Adipocyte (in vitro differentiated cells): ENCODE measurements around the gene COL9A3.
A peak's percentile ranks its signal among the peaks of the same experiment; 100 is the strongest.

Source experiments
- DNase-seq: peaks from one replicate; pipeline ENCODE4 v3.0.0-alpha.2; 2015; ENCODE audit warnings: low read depth
- H3K27me3 ChIP-seq: replicated peaks from 2 replicates; pipeline ENCODE4 v1.7.0; 2013; ENCODE audit warnings: mild to moderate bottlenecking, low read length, moderate library complexity; ENCODE audit not compliant: control insufficient read depth, insufficient read depth
- H3K36me3 ChIP-seq: 2 replicates; pipeline ENCODE4 v1.7.0; 2013; ENCODE audit warnings: low read length, mild to moderate bottlenecking, moderate library complexity; ENCODE audit not compliant: control insufficient read depth, insufficient read depth, severe bottlenecking
- H3K4me1 ChIP-seq: 2 replicates; pipeline ENCODE4 v1.7.0; 2013; ENCODE audit warnings: mild to moderate bottlenecking, low read length, moderate library complexity; ENCODE audit not compliant: control insufficient read depth, insufficient read depth
- H3K4me3 ChIP-seq: 2 replicates; pipeline ENCODE4 v1.7.0; 2013; ENCODE audit warnings: mild to moderate bottlenecking, low read length, moderate library complexity
- H3K9ac ChIP-seq: 2 replicates; pipeline ENCODE4 v1.7.0; 2013; ENCODE audit warnings: mild to moderate bottlenecking, low read length, moderate library complexity
- H3K9me3 ChIP-seq: 2 replicates; pipeline ENCODE4 v1.7.0; 2013; ENCODE audit warnings: mild to moderate bottlenecking, low read length, moderate library complexity; ENCODE audit not compliant: control insufficient read depth

Gene COL9A3

DNA sequence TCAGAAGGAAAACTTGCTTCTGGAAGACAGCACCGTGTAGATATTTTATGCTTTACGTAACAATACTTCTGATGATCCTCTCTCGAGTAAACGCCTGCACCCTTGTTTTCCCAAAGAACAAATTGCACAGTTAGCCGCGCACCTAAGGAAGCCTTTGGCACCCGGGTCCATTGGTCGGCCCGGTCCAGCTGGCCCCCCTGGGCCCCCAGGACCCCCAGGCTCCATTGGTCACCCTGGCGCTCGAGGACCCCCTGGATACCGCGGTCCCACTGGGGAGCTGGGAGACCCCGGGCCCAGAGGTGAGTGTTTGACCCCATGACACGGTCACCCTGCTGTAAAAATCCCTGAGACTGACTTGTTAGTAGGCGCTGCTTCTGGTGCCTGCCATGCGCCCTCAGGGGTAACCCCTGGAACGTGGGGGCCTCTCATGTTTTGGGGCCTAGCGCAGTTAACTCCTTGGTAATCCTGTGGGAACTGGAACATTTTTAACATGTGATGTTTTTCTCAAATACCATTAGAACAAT is 20.2 kb downstream of the COL9A3 start:
- no peak overlapping the region for H3K9ac ChIP-seq
- H3K9me3 ChIP-seq: no peaks in the 10 kb centered on the region
- no peak for DNase-seq
- peaks cover 8% of the 10 kb centered on the region for H3K4me1 ChIP-seq
- H3K27me3 ChIP-seq: peaks cover 16% of the 10 kb centered on the region
- no peak overlapping the region for H3K4me3 ChIP-seq
- H3K36me3 ChIP-seq: no peaks in the 10 kb centered on the region

DNA sequence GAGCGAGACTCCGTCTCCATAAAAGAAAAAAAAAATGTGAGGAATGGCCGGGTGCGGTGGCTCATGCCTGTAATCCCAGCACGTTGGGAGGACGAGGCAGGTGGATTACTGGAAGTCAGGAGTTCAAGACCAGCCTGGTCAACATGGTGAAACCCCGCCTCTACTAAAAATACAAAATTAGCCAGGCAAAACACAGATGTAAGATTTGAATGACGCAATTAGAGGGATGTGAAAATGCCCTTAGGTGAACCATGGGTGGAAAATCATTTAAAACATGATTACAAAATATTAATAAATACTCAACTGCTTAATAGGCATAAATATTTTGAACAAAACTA is 20.9 kb downstream of the COL9A3 start:
- no peak for DNase-seq
- H3K27me3 ChIP-seq: peaks cover 16% of the 10 kb centered on the region

DNA sequence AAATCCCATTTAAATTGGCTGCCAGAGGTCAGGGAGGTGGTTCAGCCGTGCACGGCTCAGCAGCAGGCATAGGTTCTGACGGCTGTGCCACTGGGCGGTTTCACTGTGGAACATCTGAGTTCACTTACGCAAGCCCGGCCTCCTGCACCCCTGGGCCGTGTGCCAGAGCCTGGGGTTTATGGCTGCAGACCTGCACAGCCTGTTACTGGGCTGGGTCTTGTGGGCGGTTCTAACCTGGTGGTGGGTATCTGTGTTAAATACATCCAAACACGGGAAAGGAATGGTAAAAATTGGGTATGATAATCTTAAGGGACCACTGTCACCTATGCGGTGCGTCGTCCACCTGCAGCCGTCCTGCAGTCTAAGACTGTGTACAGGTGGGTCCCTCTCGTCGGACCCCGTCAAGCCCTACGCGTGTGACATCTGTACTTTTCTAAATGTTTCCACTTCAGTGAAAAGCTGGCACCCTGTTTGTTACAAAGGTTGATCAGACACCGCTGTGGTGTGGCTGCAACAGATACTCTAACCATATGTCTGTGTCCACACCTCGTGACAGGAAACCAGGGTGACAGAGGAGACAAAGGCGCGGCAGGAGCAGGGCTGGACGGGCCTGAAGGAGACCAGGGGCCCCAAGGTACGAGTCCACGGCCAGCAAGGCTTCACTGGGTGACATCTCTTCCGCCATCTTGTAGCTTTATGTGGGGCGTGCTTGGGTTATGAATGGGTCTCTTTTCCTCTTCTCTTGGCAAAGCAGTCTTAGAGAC is 21.5 kb downstream of the COL9A3 start:
- H3K36me3 ChIP-seq: no peaks in the 10 kb centered on the region
- DNase-seq: peak; percentile 63

More for the DNA sequence above, 20.9 kb downstream of the COL9A3 start:
- Histone ChIP-seq H3K4me1 (peaks cover under 1% of the 10 kb centered on the region), H3K4me3 (no peak overlapping the region), H3K9me3 (no peaks in the 10 kb centered on the region), H3K36me3 (no peaks in the 10 kb centered on the region), H3K9ac (no peak overlapping the region)

DNA sequence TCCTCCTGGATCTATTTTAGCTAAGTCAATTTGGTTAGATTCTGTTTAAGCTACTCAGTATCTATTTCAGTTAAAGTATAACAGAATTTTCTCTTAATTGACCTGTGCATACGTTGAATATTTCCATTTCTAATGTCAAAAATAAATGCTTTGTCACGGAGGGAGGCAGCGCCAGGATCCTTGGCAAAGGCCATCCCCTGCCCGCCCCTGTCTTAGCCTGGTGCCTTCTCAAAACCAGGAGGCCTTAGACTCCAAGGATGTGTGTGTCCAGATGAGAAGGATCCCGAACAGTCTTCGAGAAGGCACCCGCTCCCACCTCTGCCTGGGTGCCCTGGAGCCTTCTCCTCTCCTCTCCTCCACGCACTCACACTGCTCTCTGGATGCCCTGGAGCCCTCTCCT is 22.4 kb downstream of the COL9A3 start:
- no peaks in the 10 kb centered on the region for H3K36me3 ChIP-seq
- peaks cover 16% of the 10 kb centered on the region for H3K27me3 ChIP-seq
- no peak overlapping the region for H3K9ac ChIP-seq
- H3K4me3 ChIP-seq: no peak overlapping the region
- no peaks in the 10 kb centered on the region for H3K9me3 ChIP-seq
- no peaks in the 10 kb centered on the region for H3K4me1 ChIP-seq
- DNase-seq: no peak

More for the DNA sequence above, 21.5 kb downstream of the COL9A3 start:
- Histone ChIP-seq H3K9ac (no peak overlapping the region), H3K4me3 (no peak overlapping the region), H3K4me1 (no peaks in the 10 kb centered on the region), H3K27me3 (peaks cover 16% of the 10 kb centered on the region), H3K9me3 (no peaks in the 10 kb centered on the region)

DNA sequence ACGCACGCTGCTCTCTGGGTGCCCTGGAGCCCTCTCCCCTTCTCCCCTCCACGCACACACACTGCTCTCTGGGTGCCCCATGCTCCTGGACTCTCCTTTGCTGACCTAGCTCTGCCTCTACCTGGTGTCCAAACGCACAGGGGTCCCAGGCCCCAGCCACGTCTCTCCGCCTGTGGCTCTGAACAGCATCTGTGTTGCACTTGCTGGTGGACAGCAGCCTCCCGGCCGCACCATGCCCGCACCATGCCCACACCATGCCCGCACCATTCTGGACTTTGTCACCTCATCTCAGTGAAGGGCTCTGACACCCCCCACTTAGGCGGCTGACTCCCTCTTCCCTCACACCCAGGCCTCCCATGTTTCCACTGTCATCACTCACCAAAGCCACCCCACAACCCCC is 23.0 kb downstream of the COL9A3 start:
- peaks cover 16% of the 10 kb centered on the region for H3K27me3 ChIP-seq
- H3K36me3 ChIP-seq: no peaks in the 10 kb centered on the region
- no peaks in the 10 kb centered on the region for H3K4me1 ChIP-seq
- no peak for DNase-seq
- H3K4me3 ChIP-seq: no peak overlapping the region
- no peak overlapping the region for H3K9ac ChIP-seq
- H3K9me3 ChIP-seq: no peaks in the 10 kb centered on the region

DNA sequence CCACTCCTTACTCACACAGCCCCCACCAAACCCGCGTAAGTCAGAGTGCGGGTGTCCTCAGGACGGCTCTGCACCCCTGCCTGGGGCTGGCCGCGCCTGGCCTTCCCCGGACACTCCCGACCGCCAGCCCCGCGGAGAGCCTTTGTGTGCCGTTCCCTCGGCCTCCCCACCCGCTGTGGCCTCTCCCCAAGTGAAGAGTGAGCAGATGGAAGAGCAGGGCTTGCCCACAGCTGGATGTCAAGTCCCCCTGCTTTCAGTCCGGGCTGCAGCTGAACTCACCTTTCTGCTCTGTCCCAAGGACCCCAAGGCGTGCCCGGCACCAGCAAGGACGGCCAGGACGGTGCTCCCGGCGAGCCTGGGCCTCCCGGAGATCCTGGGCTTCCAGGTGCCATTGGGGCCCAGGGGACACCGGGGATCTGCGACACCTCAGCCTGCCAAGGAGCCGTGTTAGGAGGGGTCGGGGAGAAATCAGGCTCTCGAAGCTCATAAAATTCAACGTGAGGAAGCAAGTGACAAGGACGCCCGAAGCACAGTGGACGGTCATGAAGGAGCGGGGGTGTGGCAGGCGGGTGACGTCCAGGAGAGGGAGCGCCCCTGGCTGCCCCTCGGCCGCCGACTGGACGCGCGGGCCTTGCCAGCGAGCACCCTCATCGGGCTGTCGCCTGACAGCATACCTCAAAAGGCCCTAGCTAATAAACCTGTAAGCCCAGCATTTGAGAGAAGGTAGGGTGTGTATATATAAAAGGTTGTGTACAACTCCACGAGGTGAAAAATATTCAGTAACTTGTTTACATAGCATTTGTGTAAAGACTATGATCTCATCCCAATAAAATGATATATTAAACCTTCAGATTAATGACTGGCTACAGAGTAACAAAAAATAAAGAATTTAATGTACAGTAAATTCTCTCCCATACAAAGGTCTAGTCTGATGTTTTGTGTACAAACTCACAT is 23.7 kb downstream of the COL9A3 start:
- no peaks in the 10 kb centered on the region for H3K36me3 ChIP-seq
- DNase-seq: no peak
- H3K4me3 ChIP-seq: no peak overlapping the region
- H3K4me1 ChIP-seq: no peaks in the 10 kb centered on the region
- no peak overlapping the region for H3K9ac ChIP-seq
- peaks cover 9% of the 10 kb centered on the region for H3K27me3 ChIP-seq
- no peaks in the 10 kb centered on the region for H3K9me3 ChIP-seq

DNA sequence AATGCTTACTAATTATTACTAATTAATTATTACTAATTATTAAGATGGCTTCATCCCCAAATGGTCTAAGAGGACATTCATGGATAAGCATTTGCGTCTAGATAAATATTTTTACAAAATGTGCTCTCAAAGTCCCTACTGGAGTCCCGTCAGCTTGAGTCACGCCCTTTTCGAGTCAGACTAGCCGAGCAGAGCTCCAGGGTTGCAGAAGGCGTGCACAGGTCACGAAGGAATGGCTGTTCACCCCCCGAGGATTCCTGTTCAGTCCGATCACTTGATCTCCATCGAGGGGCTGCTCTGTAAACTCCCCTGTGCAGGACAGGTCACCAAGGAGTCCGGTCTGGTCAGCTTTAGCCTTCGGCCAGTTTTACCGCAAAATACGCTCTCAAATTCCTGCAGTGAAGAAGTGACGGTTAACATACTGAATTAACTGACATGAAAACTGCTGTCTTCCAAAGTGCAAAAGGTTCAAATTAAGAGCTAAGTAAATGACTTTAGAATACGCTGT is 24.9 kb downstream of the COL9A3 start:
- DNase-seq: no peak
- peaks cover 4% of the 10 kb centered on the region for H3K27me3 ChIP-seq
- no peak overlapping the region for H3K4me3 ChIP-seq
- H3K9me3 ChIP-seq: no peaks in the 10 kb centered on the region
- H3K36me3 ChIP-seq: no peaks in the 10 kb centered on the region
- H3K4me1 ChIP-seq: no peaks in the 10 kb centered on the region
- H3K9ac ChIP-seq: no peak overlapping the region

DNA sequence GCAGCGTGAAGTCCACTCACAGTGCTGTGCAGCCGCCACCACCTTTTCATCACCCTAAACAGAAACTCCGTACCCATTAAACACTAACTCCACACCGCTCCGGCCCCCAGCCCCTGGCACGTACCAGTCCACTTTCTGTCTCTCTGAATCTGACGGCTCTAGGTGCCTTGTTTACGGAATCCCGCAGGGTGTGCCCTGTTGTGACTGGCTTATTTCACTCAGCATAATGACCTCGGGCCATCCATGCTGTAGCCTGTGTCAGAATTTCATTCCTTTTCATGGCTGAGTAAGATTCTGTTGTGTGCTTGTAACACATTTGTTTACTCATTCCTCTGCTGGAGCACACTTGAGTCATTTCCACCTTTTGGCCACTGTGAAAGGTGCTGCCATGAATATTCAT is 26.8 kb downstream of the COL9A3 start:
- Histone ChIP-seq H3K9ac (no peak overlapping the region), H3K9me3 (no peaks in the 10 kb centered on the region), H3K27me3 (peaks cover 3% of the 10 kb centered on the region), H3K4me3 (no peak overlapping the region), H3K4me1 (no peaks in the 10 kb centered on the region), H3K36me3 (no peaks in the 10 kb centered on the region)
- no peak for DNase-seq

DNA sequence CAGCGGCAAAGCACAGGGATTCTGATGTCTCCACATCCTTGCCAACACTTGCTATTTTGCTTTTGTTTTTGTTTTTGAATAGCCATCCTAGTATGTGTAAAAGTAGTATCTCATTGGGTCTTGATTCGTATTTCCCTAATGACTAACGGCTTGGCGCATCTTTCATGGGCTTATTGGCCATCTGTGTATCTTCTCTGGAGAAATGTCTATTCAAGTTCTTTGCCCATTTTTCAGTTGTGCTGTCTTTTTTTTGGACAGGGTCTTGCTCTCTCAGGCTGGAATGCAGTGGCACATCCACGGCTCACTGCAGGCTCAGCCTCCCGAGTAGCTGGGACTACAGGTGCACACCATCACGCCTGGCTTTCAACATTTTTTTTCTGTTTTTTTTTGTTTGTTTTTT is 27.3 kb downstream of the COL9A3 start:
- no peak overlapping the region for H3K9ac ChIP-seq
- no peaks in the 10 kb centered on the region for H3K4me1 ChIP-seq
- no peak for DNase-seq
- H3K4me3 ChIP-seq: no peak overlapping the region
- H3K27me3 ChIP-seq: peaks cover 3% of the 10 kb centered on the region
- H3K36me3 ChIP-seq: peaks cover 1% of the 10 kb centered on the region
- H3K9me3 ChIP-seq: no peaks in the 10 kb centered on the region

DNA sequence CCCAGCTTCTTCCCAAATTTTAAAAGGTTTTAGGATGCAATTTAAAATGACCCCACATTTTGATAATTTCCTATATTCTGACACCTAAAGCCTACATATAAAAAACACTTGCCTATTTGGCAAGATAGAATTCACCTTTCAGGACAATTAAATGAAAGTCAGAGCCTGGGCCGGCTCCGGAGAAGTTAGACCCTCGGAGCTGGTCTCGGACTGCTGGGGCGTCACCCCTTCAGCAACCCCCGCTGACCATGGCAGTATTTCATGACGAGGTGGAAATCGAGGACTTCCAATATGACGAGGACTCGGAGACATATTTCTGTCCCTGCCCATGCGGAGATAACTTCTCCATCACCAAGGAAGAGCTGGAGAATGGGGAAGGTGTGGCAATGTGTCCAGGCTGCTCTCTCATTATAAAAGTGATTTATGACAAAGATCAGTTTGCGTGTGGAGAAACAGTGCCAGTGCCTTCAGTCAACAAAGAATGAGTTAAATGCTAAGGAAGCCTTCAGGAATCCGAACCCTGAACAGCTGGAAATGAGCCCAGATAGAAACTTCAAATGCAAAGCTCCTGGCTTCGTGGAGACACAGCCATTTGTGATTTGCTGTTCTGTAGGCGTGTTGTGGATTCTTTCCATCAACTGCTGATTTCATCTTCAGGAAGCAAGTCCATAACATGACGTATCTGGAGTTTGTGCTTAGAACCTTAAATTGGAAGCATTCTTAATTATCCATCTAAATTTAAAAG is 28.7 kb downstream of the COL9A3 start:
- DNase-seq: peak; percentile 29
- H3K36me3 ChIP-seq: peaks cover 6% of the 10 kb centered on the region
- no peaks in the 10 kb centered on the region for H3K27me3 ChIP-seq
- H3K9ac ChIP-seq: no peak overlapping the region
- no peak overlapping the region for H3K4me3 ChIP-seq
- H3K9me3 ChIP-seq: no peaks in the 10 kb centered on the region
- H3K4me1 ChIP-seq: no peaks in the 10 kb centered on the region
